ENCODE data around the gene MYOG.

DNA sequence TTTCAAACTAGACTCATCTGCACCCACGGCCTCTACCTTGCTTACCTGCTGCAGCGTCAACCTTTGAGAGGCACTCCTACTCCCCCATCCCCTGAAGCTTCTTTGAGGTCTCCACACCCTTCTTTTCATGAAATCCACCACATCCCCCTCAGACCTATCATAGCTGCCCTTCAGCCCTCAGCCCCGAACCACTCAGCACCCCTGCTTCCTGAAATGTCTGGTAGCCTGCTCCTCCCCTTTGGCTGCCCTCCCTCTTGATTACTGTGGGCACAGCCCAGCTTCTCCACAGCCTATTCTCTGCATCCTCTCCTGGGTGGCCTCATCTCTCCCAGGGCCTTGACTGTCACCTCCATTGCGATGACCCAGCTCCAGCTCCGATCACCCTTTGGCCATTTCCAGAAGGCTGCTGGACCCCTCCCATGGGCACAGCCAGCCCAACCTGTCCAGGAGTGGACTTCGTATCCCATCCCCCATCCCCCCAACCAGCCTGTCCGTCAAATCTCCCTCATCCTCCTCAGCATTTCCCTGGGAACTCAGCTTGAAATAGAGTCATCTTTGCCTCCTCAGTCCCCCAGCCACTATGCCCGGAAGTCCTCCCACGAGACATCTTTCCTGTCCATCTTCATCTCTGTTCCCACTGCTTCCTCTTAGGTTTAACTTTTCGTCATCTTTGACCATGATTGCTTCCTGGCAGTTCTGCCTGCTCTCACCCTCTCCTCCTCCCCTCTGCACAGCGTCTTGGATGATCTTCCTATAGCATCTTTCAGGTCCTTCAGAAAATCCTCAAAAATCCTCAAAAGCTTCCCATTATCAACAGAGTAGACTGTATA is 35.6 kb upstream of the MYOG start:
- TF ChIP-seq POLR2A (IDR thresholded peaks at IDR 0.05), result no peak
- TF ChIP-seq, protein P1, sequence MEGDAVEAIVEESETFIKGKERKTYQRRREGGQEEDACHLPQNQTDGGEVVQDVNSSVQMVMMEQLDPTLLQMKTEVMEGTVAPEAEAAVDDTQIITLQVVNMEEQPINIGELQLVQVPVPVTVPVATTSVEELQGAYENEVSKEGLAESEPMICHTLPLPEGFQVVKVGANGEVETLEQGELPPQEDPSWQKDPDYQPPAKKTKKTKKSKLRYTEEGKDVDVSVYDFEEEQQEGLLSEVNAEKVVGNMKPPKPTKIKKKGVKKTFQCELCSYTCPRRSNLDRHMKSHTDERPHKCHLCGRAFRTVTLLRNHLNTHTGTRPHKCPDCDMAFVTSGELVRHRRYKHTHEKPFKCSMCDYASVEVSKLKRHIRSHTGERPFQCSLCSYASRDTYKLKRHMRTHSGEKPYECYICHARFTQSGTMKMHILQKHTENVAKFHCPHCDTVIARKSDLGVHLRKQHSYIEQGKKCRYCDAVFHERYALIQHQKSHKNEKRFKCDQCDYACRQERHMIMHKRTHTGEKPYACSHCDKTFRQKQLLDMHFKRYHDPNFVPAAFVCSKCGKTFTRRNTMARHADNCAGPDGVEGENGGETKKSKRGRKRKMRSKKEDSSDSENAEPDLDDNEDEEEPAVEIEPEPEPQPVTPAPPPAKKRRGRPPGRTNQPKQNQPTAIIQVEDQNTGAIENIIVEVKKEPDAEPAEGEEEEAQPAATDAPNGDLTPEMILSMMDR (IDR thresholded peaks at IDR 0.05), result no peak

Measured in adrenal gland (tissue), 5 donors.